Fibroblast of lung (primary cell): ENCODE results near the gene MOGAT1. TPM values are rescaled to one million over a fixed set of nuclear protein-coding genes. Genes with fewer than 3 reads are reported as not detected.

Source experiments
- DNase-seq, 2 donors: peaks; one replicate each; pipeline versions ENCODE4 v3.0.0 to v3.0.0-alpha.2; 2010; ENCODE audit warnings: low read depth in 2 of 2
- H2AFZ ChIP-seq: 2 replicates; pipeline ENCODE4 v1.5.1; 2012; ENCODE audit warnings: low read length, control low read depth, inconsistent platforms
- H3K27ac ChIP-seq: 2 replicates; pipeline ENCODE4 v1.5.1; 2011; ENCODE audit warnings: low read length, control low read depth; ENCODE audit not compliant: insufficient read depth
- H3K27me3 ChIP-seq: 2 replicates; pipeline ENCODE4 v1.5.1; 2011; ENCODE audit warnings: mild to moderate bottlenecking, low read length; ENCODE audit not compliant: control insufficient read depth, insufficient read depth
- H3K36me3 ChIP-seq: 2 replicates; pipeline ENCODE4 v1.5.1; 2011; ENCODE audit warnings: low read length; ENCODE audit not compliant: control insufficient read depth, insufficient read depth
- H3K4me1 ChIP-seq: 2 replicates; pipeline ENCODE4 v1.5.1; 2011; ENCODE audit warnings: low read length; ENCODE audit not compliant: control insufficient read depth, insufficient read depth; ENCODE audit errors: extremely low read depth
- H3K4me2 ChIP-seq: 2 replicates; pipeline ENCODE4 v1.5.1; 2011; ENCODE audit warnings: low read length, control low read depth; ENCODE audit not compliant: insufficient read depth; ENCODE audit errors: extremely low read depth
- H3K4me3 ChIP-seq, 4 experiments: fragments of 200-600 bp in 1 of 4; sonication (generic) in 1 of 4; replicated peaks in 1 of 4; 2 replicates each; pipeline ENCODE4 v1.5.1; 2011 to 2016; ENCODE audit warnings: low read length in 4 of 4, low read depth in 3 of 4, mild to moderate bottlenecking in 3 of 4, control low read depth in 2 of 4, inconsistent platforms in 1 of 4, mixed read lengths in 1 of 4; ENCODE audit not compliant: insufficient read depth in 1 of 4; ENCODE audit errors: control extremely low read depth in 1 of 4
- H3K79me2 ChIP-seq: 2 replicates; pipeline ENCODE4 v1.5.1; 2012; ENCODE audit warnings: mild to moderate bottlenecking, low read length, inconsistent platforms; ENCODE audit not compliant: control insufficient read depth, insufficient read depth
- H3K9ac ChIP-seq: 2 replicates; pipeline ENCODE4 v1.5.1; 2011; ENCODE audit warnings: mild to moderate bottlenecking, low read length, control low read depth; ENCODE audit not compliant: insufficient read depth
- H3K9me3 ChIP-seq: 2 replicates; pipeline ENCODE4 v1.5.1; 2012; ENCODE audit warnings: low read depth, low read length; ENCODE audit not compliant: control insufficient read depth, insufficient read depth
- H4K20me1 ChIP-seq: 2 replicates; pipeline ENCODE4 v1.5.1; 2011; ENCODE audit warnings: low read length; ENCODE audit not compliant: control insufficient read depth, insufficient read depth; ENCODE audit errors: extremely low read depth
- CTCF ChIP-seq, 2 donors: IDR thresholded peaks in 1 of 2; conservative IDR thresholded peaks in 1 of 2; 1 replicate in 1 of 2; 2 replicates in 1 of 2; pipeline ENCODE4 v1.5.1; 2011 to 2012; ENCODE audit warnings: low read length in 2 of 2, control low read depth in 1 of 2, inconsistent platforms in 1 of 2, low read depth in 1 of 2, mild to moderate bottlenecking in 1 of 2
- EZH2 ChIP-seq: IDR thresholded peaks from 2 replicates; pipeline ENCODE4 v1.5.1; 2012; ENCODE audit warnings: low read length, control low read depth, mild to moderate bottlenecking; ENCODE audit errors: missing control alignments
- polyA plus RNA-seq, 2 donors: library from polyadenylated mRNA; depleted of rRNA in 1 of 2; stranded (reverse) in 1 of 2; unstranded in 1 of 2; fragments of >200 nt; gene quantifications; 2 replicates each; pipeline ENCODE4 v1.2.1, GENCODE V29; 2011 to 2012; ENCODE audit warnings: missing spikeins in 1 of 2
- total RNA-seq: library from RNA; depleted of rRNA; stranded (reverse); fragments of >200 nt; gene quantifications from 2 replicates; pipeline ENCODE4 v1.2.1, GENCODE V29; 2014

The MOGAT1 gene
- total and polyA plus RNA-seq, 2 donors (not counting 1 experiment from before 2014, with no cell fraction given), result not detected

- no peaks in the 10 kb centered on the region for H3K79me2 ChIP-seq
- no peaks in the 10 kb centered on the region for H3K4me1 ChIP-seq
- H3K27me3 ChIP-seq, result no peaks in the 10 kb centered on the region
- no peak overlapping the region for H3K4me3 ChIP-seq
- no peaks in the 10 kb centered on the region for H3K9me3 ChIP-seq
- H3K27ac ChIP-seq, result no peak overlapping the region
- H3K4me2 ChIP-seq, result no peak overlapping the region
- no peak overlapping the region for H2AFZ ChIP-seq
- no peaks in the 10 kb centered on the region for H4K20me1 ChIP-seq
- H3K9ac ChIP-seq, result no peak overlapping the region
- DNase-seq, result no peak
- peaks cover 9% of the 10 kb centered on the region for H3K36me3 ChIP-seq
- TF ChIP-seq EZH2 (no peak), CTCF (conservative IDR thresholded peaks at IDR 0.05 in 1 of 2, IDR thresholded peaks at IDR 0.05 in 1 of 2; ENCODE audit: low read depth in 1 of 2, low read length in 2 of 2) (no peak)
Observed at GRCh38 chr2:222623756-222624309, 47.6 kb upstream of the MOGAT1 start.

- Histone ChIP-seq H3K27ac (no peak overlapping the region), H3K4me1 (no peaks in the 10 kb centered on the region), H3K36me3 (peaks cover 9% of the 10 kb centered on the region), H2AFZ (no peak overlapping the region), H3K79me2 (no peaks in the 10 kb centered on the region), H3K4me3 (no peak overlapping the region), H3K9me3 (no peaks in the 10 kb centered on the region), H3K9ac (no peak overlapping the region), H3K4me2 (no peak overlapping the region), H4K20me1 (no peaks in the 10 kb centered on the region), H3K27me3 (no peaks in the 10 kb centered on the region)
- TF ChIP-seq CTCF (conservative IDR thresholded peaks at IDR 0.05 in 1 of 2, IDR thresholded peaks at IDR 0.05 in 1 of 2; ENCODE audit: low read depth in 1 of 2, low read length in 2 of 2), result no peak
- no peak for TF ChIP-seq EZH2
- DNase-seq, result no peak
Observed at GRCh38 chr2:222627764-222628163, 43.7 kb upstream of the MOGAT1 start.

GRCh38 chr2:222635295-222635694 is 36.2 kb upstream of the MOGAT1 start:
- TF ChIP-seq EZH2, result no peak
- TF ChIP-seq CTCF (conservative IDR thresholded peaks at IDR 0.05 in 1 of 2, IDR thresholded peaks at IDR 0.05 in 1 of 2; ENCODE audit: low read depth in 1 of 2, low read length in 2 of 2), result no peak
- no peaks in the 10 kb centered on the region for H3K4me1 ChIP-seq
- no peaks in the 10 kb centered on the region for H3K9me3 ChIP-seq
- H3K27me3 ChIP-seq, result no peaks in the 10 kb centered on the region
- H3K79me2 ChIP-seq, result no peaks in the 10 kb centered on the region
- H4K20me1 ChIP-seq, result no peaks in the 10 kb centered on the region
- no peak overlapping the region for H3K4me3 ChIP-seq
- H3K27ac ChIP-seq, result no peak overlapping the region
- peaks cover 6% of the 10 kb centered on the region for H3K36me3 ChIP-seq
- no peak overlapping the region for H3K4me2 ChIP-seq
- no peak for DNase-seq
- H2AFZ ChIP-seq, result no peak overlapping the region
- no peak overlapping the region for H3K9ac ChIP-seq
